GM12891 (cell line): ENCODE results near the gene NMBR.

ENCODE experiments used
- PAX5 ChIP-seq: IDR thresholded peaks from 2 replicates; pipeline ENCODE4 v1.6.1; 2011; ENCODE audit warnings: low read length, moderate library complexity, mild to moderate bottlenecking; ENCODE audit not compliant: insufficient read depth, severe bottlenecking
- POLR2A ChIP-seq: IDR thresholded peaks from 2 replicates; pipeline ENCODE4 v1.6.1; 2011; ENCODE audit warnings: low read depth, low read length, control low read depth
- POLR2AphosphoS5 ChIP-seq: IDR thresholded peaks from 2 replicates; pipeline ENCODE4 v1.6.1; 2011; ENCODE audit warnings: low read depth, low read length, control low read depth
- POU2F2 ChIP-seq: IDR thresholded peaks from 2 replicates; pipeline ENCODE4 v1.6.1; 2011; ENCODE audit warnings: low read depth, mild to moderate bottlenecking, control low read depth, low read length, moderate library complexity
- SPI1 ChIP-seq: IDR thresholded peaks from 2 replicates; pipeline ENCODE4 v1.6.1; 2011; ENCODE audit warnings: low read depth, low read length, control low read depth
- TAF1 ChIP-seq: IDR thresholded peaks from 2 replicates; pipeline ENCODE4 v1.6.1; 2011; ENCODE audit warnings: low read depth, low read length, control low read depth

DNA sequence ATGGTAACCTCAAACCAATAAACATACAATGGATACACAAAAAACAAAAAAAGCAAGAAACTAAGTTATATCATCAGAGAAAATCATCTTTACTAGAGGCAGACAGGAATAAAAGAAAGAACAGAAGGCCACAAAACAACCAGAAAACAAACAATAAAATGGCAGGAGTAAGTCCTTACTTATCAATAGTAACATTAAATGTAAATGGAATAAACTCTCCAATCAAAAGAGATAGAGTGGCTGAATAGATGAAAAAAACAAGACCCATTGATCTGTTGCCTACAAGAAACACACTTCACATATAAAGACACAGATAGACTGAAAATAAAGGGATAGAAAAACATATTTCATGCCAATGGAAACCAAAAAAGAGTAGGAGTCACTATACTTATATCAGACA lies 95.5 kb downstream of the NMBR start:
- TF ChIP-seq POLR2A (no peak), POLR2AphosphoS5 (no peak), TAF1 (no peak), POU2F2 (no peak), SPI1 (no peak), PAX5 (no peak)
